Measurements from ENCODE around the gene IFNGR2. TPM values are rescaled to one million over a fixed set of nuclear protein-coding genes. Genes with fewer than 3 reads are reported as not detected.

The IFNGR2 gene
- polyA plus RNA-seq, 1 of the 3 experiments (the other 2 are of a cell fraction): 92.4 TPM

DNA sequence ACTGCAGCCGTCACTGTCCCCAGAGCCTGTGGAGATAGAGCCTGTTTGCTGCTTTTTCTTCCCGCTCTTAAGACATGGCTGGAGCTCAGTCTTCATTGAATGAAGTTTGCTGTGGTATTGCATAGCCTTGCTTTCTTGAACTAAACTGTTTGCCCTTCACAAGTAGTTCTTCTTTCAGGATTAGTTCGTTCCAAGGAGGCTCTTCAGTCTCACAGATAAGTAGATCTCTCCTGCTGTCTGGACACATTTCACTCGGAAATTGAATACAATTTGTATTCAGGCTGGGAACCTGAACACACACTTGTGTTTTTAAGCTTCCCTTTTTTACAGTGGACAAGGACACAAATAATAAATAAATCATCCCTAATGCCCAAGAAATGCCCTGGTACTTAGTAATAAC, 43.8 kb upstream of the IFNGR2 start:
- peaks cover 28% of the 10 kb centered on the region for H3F3A ChIP-seq (replicated peaks; ENCODE audit: insufficient read depth)
- H3K4me3 ChIP-seq (ENCODE audit: low read depth in 2 of 2, low read length in 1 of 2): no peak overlapping the region
- no peaks in the 10 kb centered on the region for H3K27me3 ChIP-seq (ENCODE audit: insufficient read depth)
- no peaks in the 10 kb centered on the region for H3K79me2 ChIP-seq (ENCODE audit: insufficient read depth)
- POLR2A ChIA-PET: no interaction called here
- H3K9me2 ChIP-seq: no peaks in the 10 kb centered on the region
- no peak for TF ChIP-seq RFX5 (IDR thresholded peaks at IDR 0.05; ENCODE audit: low read length)
- TF ChIP-seq TAF1 (IDR thresholded peaks at IDR 0.05; ENCODE audit: borderline replicate concordance, low read depth, low read length): no peak
- TF ChIP-seq FOXM1 (IDR thresholded peaks at IDR 0.05; ENCODE audit: low read depth): no peak
- TF ChIP-seq, protein P1, sequence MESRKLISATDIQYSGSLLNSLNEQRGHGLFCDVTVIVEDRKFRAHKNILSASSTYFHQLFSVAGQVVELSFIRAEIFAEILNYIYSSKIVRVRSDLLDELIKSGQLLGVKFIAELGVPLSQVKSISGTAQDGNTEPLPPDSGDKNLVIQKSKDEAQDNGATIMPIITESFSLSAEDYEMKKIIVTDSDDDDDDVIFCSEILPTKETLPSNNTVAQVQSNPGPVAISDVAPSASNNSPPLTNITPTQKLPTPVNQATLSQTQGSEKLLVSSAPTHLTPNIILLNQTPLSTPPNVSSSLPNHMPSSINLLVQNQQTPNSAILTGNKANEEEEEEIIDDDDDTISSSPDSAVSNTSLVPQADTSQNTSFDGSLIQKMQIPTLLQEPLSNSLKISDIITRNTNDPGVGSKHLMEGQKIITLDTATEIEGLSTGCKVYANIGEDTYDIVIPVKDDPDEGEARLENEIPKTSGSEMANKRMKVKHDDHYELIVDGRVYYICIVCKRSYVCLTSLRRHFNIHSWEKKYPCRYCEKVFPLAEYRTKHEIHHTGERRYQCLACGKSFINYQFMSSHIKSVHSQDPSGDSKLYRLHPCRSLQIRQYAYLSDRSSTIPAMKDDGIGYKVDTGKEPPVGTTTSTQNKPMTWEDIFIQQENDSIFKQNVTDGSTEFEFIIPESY (IDR thresholded peaks at IDR 0.05; ENCODE audit: borderline replicate concordance, low read depth): no peak
- CTCF ChIA-PET: interaction anchor here (1.0 to 4.3 kb wide), 2 partner anchors 11 to 247 kb away, joined by 3 to 64 read pairs; no protein-coding TSS in a partner anchor
- H4K20me1 ChIP-seq (ENCODE audit: insufficient read depth): no peaks in the 10 kb centered on the region
- no peaks in the 10 kb centered on the region for H3K9me3 ChIP-seq
- WGBS (ENCODE audit: low lambda C conversion rate): 83% methylated on average over 4 of the region's 4 CpGs
- peak overlapping the region in 1 of 2 experiments; percentile 87; a peak in 1 of 4 replicates for H3K27ac ChIP-seq (ENCODE audit: low read depth in 2 of 2, low read length in 1 of 2)
- peaks cover 14% of the 10 kb centered on the region in 2 experiments; a peak in 3 of 4 replicates for H3K4me1 ChIP-seq (ENCODE audit: control insufficient read depth in 1 of 2, insufficient read depth in 2 of 2, low read depth in 1 of 2, low read length in 1 of 2)
- no peak overlapping the region for H3K9ac ChIP-seq
- no peak overlapping the region for H3K4me2 ChIP-seq
- H3K36me3 ChIP-seq (replicated peaks in 1 of 2; ENCODE audit: control insufficient read depth in 1 of 2, insufficient read depth in 2 of 2, low read length in 1 of 2): peaks cover 13 to 21% of the 10 kb centered on the region in 2 experiments
- no peak overlapping the region for H2AFZ ChIP-seq (ENCODE audit: low read depth)
- DNase-seq: no peak

DNA sequence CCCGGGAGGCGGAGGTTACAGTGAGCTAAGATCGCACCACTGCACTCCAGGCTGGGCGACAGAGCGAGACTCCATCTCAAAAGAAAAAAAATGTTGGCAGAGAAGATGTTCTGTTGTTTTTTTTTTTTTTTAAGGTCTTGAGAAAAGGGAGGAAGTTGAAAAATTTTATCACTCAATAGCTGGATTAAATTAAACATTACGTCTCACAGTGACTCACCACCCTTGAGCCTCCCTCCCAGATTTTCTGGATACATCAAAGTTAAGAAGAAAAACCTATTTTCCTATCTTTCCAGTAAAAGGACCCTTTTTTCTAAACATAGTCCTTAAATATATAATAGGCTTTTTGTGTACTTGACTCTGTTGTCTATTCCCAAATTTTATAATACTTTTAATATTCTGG, 42.9 kb upstream of the IFNGR2 start:
- Histone ChIP-seq H3K79me2 (ENCODE audit: insufficient read depth) (no peaks in the 10 kb centered on the region), H3K27ac (ENCODE audit: low read depth in 2 of 2, low read length in 1 of 2) (peak overlapping the region; percentile 50 to 87; a peak in 3 of 4 replicates), H3K9ac (no peak overlapping the region; the same call in 1 of the 2 replicates), H2AFZ (ENCODE audit: low read depth) (no peak overlapping the region), H3K4me1 (ENCODE audit: control insufficient read depth in 1 of 2, insufficient read depth in 2 of 2, low read depth in 1 of 2, low read length in 1 of 2) (peaks cover 14% of the 10 kb centered on the region in 2 experiments; a peak in 3 of 4 replicates), H3K9me2 (no peaks in the 10 kb centered on the region), H3K9me3 (no peaks in the 10 kb centered on the region), H3K4me3 (ENCODE audit: low read depth in 2 of 2, low read length in 1 of 2) (no peak overlapping the region), H3K4me2 (peak overlapping the region; percentile 67), H3K36me3 (replicated peaks in 1 of 2; ENCODE audit: control insufficient read depth in 1 of 2, insufficient read depth in 2 of 2, low read length in 1 of 2) (peaks cover 10 to 13% of the 10 kb centered on the region in 2 experiments), H3F3A (replicated peaks; ENCODE audit: insufficient read depth) (peaks cover 28% of the 10 kb centered on the region), H3K27me3 (ENCODE audit: insufficient read depth) (no peaks in the 10 kb centered on the region), H4K20me1 (ENCODE audit: insufficient read depth) (no peaks in the 10 kb centered on the region)
- WGBS (ENCODE audit: low lambda C conversion rate): 75% methylated on average over 6 of the region's 6 CpGs
- ChIA-PET POLR2A (no interaction called here), CTCF (interaction anchor here (1.3 to 4.3 kb wide), 25 partner anchors 10 to 528 kb away, joined by 3 to 64 read pairs (median 7); partner anchors contain the start of gene IFNAR1)
- TF ChIP-seq, protein P2, sequence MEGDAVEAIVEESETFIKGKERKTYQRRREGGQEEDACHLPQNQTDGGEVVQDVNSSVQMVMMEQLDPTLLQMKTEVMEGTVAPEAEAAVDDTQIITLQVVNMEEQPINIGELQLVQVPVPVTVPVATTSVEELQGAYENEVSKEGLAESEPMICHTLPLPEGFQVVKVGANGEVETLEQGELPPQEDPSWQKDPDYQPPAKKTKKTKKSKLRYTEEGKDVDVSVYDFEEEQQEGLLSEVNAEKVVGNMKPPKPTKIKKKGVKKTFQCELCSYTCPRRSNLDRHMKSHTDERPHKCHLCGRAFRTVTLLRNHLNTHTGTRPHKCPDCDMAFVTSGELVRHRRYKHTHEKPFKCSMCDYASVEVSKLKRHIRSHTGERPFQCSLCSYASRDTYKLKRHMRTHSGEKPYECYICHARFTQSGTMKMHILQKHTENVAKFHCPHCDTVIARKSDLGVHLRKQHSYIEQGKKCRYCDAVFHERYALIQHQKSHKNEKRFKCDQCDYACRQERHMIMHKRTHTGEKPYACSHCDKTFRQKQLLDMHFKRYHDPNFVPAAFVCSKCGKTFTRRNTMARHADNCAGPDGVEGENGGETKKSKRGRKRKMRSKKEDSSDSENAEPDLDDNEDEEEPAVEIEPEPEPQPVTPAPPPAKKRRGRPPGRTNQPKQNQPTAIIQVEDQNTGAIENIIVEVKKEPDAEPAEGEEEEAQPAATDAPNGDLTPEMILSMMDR (IDR thresholded peaks at IDR 0.05): no peak
- TF ChIP-seq MEF2A (IDR thresholded peaks at IDR 0.05; ENCODE audit: borderline replicate concordance, low read depth): no peak
- peak; percentile 43; the same call in 1 of the 2 replicates for TF ChIP-seq FOSL2 (IDR thresholded peaks at IDR 0.05; ENCODE audit: borderline replicate concordance, low read depth)
- peak; percentile 25; the same call in 1 of the 2 replicates for TF ChIP-seq TCF12 (IDR thresholded peaks at IDR 0.05)
- TF ChIP-seq, protein P3, sequence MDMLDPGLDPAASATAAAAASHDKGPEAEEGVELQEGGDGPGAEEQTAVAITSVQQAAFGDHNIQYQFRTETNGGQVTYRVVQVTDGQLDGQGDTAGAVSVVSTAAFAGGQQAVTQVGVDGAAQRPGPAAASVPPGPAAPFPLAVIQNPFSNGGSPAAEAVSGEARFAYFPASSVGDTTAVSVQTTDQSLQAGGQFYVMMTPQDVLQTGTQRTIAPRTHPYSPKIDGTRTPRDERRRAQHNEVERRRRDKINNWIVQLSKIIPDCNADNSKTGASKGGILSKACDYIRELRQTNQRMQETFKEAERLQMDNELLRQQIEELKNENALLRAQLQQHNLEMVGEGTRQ (IDR thresholded peaks at IDR 0.05; ENCODE audit: borderline replicate concordance, low read depth, low read length): no peak
- TF ChIP-seq TEAD4 (IDR thresholded peaks at IDR 0.05; ENCODE audit: borderline replicate concordance, insufficient read depth): no peak
- no peak for TF ChIP-seq ELF1 (IDR thresholded peaks at IDR 0.05)
- TF ChIP-seq, protein P4, sequence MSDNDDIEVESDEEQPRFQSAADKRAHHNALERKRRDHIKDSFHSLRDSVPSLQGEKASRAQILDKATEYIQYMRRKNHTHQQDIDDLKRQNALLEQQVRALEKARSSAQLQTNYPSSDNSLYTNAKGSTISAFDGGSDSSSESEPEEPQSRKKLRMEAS (IDR thresholded peaks at IDR 0.05; ENCODE audit: low read depth): no peak
- no peak for TF ChIP-seq RFX5 (IDR thresholded peaks at IDR 0.05; ENCODE audit: low read length)
- 0 out of 2 replicates have a peak, but pooled peaks have one; percentile 13 for TF ChIP-seq JUND (IDR thresholded peaks at IDR 0.05)
- TF ChIP-seq SMC3 (IDR thresholded peaks at IDR 0.05; ENCODE audit: low read depth, low read length): no peak
- TF ChIP-seq EZH2phosphoT487 (IDR thresholded peaks at IDR 0.05; ENCODE audit: borderline replicate concordance, low read depth): no peak
- TF ChIP-seq FOXM1 (IDR thresholded peaks at IDR 0.05; ENCODE audit: low read depth): no peak
- TF ChIP-seq RCOR1 (IDR thresholded peaks at IDR 0.05; ENCODE audit: low read length): no peak
- TF ChIP-seq YY1 (IDR thresholded peaks at IDR 0.05; ENCODE audit: low read depth): no peak
- TF ChIP-seq, protein P5, sequence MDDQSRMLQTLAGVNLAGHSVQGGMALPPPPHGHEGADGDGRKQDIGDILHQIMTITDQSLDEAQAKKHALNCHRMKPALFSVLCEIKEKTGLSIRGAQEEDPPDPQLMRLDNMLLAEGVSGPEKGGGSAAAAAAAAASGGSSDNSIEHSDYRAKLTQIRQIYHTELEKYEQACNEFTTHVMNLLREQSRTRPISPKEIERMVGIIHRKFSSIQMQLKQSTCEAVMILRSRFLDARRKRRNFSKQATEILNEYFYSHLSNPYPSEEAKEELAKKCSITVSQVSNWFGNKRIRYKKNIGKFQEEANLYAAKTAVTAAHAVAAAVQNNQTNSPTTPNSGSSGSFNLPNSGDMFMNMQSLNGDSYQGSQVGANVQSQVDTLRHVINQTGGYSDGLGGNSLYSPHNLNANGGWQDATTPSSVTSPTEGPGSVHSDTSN (IDR thresholded peaks at IDR 0.05): no peak
- DNase-seq: no peak
